Endodermal cell (in vitro differentiated cells): ENCODE results near the gene CATSPERB. TPM values are rescaled to one million over a fixed set of nuclear protein-coding genes. Genes with fewer than 3 reads are reported as not detected.

Source experiments
- DNase-seq: peaks from one replicate; pipeline ENCODE4 v3.0.0-alpha.2; 2017
- H3K27ac ChIP-seq: 2 replicates; pipeline ENCODE4 v1.5.1; 2013; ENCODE audit warnings: mild to moderate bottlenecking, low read depth, low read length, moderate library complexity
- H3K27me3 ChIP-seq: 2 replicates; pipeline ENCODE4 v1.6.1; 2013; ENCODE audit warnings: mild to moderate bottlenecking, low read length, moderate library complexity; ENCODE audit not compliant: insufficient read depth, control insufficient read depth, poor library complexity, severe bottlenecking
- H3K36me3 ChIP-seq: 2 replicates; pipeline ENCODE4 v1.7.0; 2013; ENCODE audit warnings: mild to moderate bottlenecking, low read length, moderate library complexity; ENCODE audit not compliant: control insufficient read depth, insufficient read depth
- H3K4me1 ChIP-seq: one replicate; pipeline ENCODE4 v1.7.0; 2013; ENCODE audit warnings: low read length; ENCODE audit not compliant: control insufficient read depth, insufficient read depth
- H3K4me3 ChIP-seq: 2 replicates; pipeline ENCODE4 v1.5.1; 2013; ENCODE audit warnings: mild to moderate bottlenecking, low read length, moderate library complexity
- H3K9ac ChIP-seq: 2 replicates; pipeline ENCODE4 v1.6.1; 2013; ENCODE audit warnings: mild to moderate bottlenecking, low read length, moderate library complexity; ENCODE audit not compliant: poor library complexity, severe bottlenecking; ENCODE audit errors: extremely low read depth
- H3K9me3 ChIP-seq: 2 replicates; pipeline ENCODE4 v1.6.1; 2013; ENCODE audit warnings: mild to moderate bottlenecking, low read length, moderate library complexity; ENCODE audit not compliant: control insufficient read depth
- H3K27ac Mint-ChIP-seq: 2 replicates; pipeline ENCODE4 v1.8.0; 2020; ENCODE audit warnings: mixed read lengths
- H3K27me3 Mint-ChIP-seq: 2 replicates; pipeline ENCODE4 v1.8.0; 2021; ENCODE audit warnings: mild to moderate bottlenecking, mixed read lengths; ENCODE audit not compliant: insufficient read depth
- H3K36me3 Mint-ChIP-seq: 2 replicates; pipeline ENCODE4 v1.8.0; 2020; ENCODE audit warnings: low read depth, mixed read lengths
- H3K4me1 Mint-ChIP-seq: 2 replicates; pipeline ENCODE4 v1.8.0; 2020; ENCODE audit warnings: mixed read lengths
- H3K4me3 Mint-ChIP-seq: 2 replicates; pipeline ENCODE4 v1.8.0; 2020; ENCODE audit warnings: mild to moderate bottlenecking, moderate library complexity, mixed read lengths
- H3K9me3 Mint-ChIP-seq: 2 replicates; pipeline ENCODE4 v1.8.0; 2020; ENCODE audit warnings: mild to moderate bottlenecking, mixed read lengths
- WGBS, 2 experiments: methylation state at CpG; one replicate each; pipeline versions ENCODE4 v1.1.5 to v1.1.7; 2013; ENCODE audit warnings: missing lambda C conversion rate in 2 of 2, mixed read lengths in 1 of 2; ENCODE audit not compliant: insufficient coverage in 1 of 2, insufficient read length in 1 of 2; 5-methylcytosine and 5-hydroxymethylcytosine counted together
- total RNA-seq, 2 donors: library from RNA; stranded (reverse); fragmentation: NEBNext Ultra II Directional in 1 of 2; extraction: Animal tissue kit (Norgen Biotek cat#: 25700) in 1 of 2; gene quantifications; 2 replicates in 1 of 2; 3 replicates in 1 of 2; pipeline ENCODE4 v1.2.1, GENCODE V29; 2021
- TF ChIP-seq, protein P1 (sequence below): fragments of 200-600 bp; sonication (generic); conservative IDR thresholded peaks from 2 replicates; pipeline ENCODE4 v1.5.0; 2021; ENCODE audit warnings: antibody characterized with exemption, mild to moderate bottlenecking

The CATSPERB gene
- total RNA-seq, 2 donors from 2014 or later, result 0.64 TPM; not detected in 1

DNA sequence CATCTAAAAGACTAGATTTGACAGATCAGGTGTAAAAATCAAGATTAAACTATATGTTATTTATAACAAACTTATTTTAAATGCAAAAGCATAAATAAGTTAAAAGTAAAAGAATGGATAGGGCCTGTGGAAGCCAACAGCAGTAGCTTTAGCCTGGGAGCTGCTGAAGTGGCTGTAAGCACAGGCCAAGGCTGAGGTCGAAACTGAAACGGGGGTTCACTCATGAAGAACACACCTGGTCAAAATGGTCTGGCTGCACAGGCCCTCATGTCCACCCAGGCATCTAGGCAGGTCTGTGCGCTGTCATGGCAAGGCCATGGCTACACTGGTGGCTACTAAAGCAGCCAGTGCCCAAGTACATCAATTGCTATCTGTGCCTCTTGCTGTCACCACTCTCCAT, 23.1 kb downstream of the CATSPERB start:
- Histone ChIP-seq H3K27ac (no peak overlapping the region), H3K9me3 (no peaks in the 10 kb centered on the region), H3K36me3 (no peaks in the 10 kb centered on the region), H3K4me1 (no peaks in the 10 kb centered on the region), H3K4me3 (no peak overlapping the region), H3K27me3 (no peaks in the 10 kb centered on the region), H3K9ac (no peak overlapping the region)
- no peaks in the 10 kb centered on the region for H3K4me1 Mint-ChIP-seq
- H3K36me3 Mint-ChIP-seq, result no peaks in the 10 kb centered on the region
- DNase-seq, result no peak
- peaks cover 7% of the 10 kb centered on the region for H3K9me3 Mint-ChIP-seq
- TF ChIP-seq, protein P1, sequence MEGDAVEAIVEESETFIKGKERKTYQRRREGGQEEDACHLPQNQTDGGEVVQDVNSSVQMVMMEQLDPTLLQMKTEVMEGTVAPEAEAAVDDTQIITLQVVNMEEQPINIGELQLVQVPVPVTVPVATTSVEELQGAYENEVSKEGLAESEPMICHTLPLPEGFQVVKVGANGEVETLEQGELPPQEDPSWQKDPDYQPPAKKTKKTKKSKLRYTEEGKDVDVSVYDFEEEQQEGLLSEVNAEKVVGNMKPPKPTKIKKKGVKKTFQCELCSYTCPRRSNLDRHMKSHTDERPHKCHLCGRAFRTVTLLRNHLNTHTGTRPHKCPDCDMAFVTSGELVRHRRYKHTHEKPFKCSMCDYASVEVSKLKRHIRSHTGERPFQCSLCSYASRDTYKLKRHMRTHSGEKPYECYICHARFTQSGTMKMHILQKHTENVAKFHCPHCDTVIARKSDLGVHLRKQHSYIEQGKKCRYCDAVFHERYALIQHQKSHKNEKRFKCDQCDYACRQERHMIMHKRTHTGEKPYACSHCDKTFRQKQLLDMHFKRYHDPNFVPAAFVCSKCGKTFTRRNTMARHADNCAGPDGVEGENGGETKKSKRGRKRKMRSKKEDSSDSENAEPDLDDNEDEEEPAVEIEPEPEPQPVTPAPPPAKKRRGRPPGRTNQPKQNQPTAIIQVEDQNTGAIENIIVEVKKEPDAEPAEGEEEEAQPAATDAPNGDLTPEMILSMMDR, result no peak
- H3K27me3 Mint-ChIP-seq, result no peaks in the 10 kb centered on the region
- H3K27ac Mint-ChIP-seq, result no peak overlapping the region
- WGBS, 2 experiments, result 90 to 91% methylated on average over 2 to 3 of the region's 3 CpGs
- H3K4me3 Mint-ChIP-seq, result no peak overlapping the region

DNA sequence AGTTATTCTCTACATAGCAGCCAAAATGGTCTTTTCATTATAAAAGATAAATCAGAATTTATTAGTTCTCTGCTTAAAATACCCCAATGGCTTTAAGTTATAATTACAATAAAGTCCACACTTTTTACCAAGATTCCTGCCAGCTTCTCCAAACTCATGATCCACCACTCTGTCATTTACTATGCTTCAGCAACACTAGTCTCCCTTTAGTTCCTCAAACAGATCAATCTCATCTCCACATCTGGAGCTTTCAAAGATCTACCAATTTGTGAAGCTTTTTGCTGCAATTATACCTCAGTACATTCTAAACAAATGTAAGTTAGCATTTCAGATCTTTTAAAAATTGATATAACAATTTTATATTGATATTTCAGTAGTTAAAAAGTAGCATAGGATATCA, 24.9 kb downstream of the CATSPERB start:
- H3K27me3 Mint-ChIP-seq, result no peaks in the 10 kb centered on the region
- H3K9me3 Mint-ChIP-seq, result peaks cover 7% of the 10 kb centered on the region
- H3K36me3 Mint-ChIP-seq, result no peaks in the 10 kb centered on the region
- Histone ChIP-seq H3K4me1 (no peaks in the 10 kb centered on the region), H3K9ac (no peak overlapping the region), H3K36me3 (no peaks in the 10 kb centered on the region), H3K27ac (no peak overlapping the region), H3K4me3 (no peak overlapping the region), H3K9me3 (no peaks in the 10 kb centered on the region), H3K27me3 (no peaks in the 10 kb centered on the region)
- no peaks in the 10 kb centered on the region for H3K4me1 Mint-ChIP-seq
- no peak overlapping the region for H3K27ac Mint-ChIP-seq
- no peak for DNase-seq
- H3K4me3 Mint-ChIP-seq, result no peak overlapping the region
- TF ChIP-seq, protein P1, result no peak

DNA sequence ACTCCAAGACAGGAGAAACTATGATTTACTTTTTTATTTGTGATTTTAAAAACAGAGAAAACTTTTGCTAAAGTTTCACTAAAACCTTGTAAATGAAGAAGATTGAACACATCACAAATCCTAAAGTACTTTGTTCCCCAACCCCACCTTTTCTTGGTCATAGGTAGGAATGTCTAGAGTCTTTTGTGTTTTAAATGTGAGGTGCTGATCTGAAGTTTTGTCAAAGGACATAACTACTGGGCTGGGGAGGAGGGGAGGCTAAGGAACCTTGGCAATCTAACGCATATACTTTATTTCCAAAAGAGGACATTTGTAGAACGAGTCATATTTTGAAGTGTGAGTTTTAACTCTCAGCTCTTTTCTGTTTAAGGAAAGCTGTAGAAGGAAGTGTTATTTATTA, 37.2 kb downstream of the CATSPERB start:
- peaks cover 15% of the 10 kb centered on the region for H3K9me3 Mint-ChIP-seq
- H3K27me3 Mint-ChIP-seq, result no peaks in the 10 kb centered on the region
- H3K4me1 ChIP-seq, result no peaks in the 10 kb centered on the region
- no peaks in the 10 kb centered on the region for H3K4me1 Mint-ChIP-seq
- H3K36me3 ChIP-seq, result no peaks in the 10 kb centered on the region
- no peak overlapping the region for H3K27ac Mint-ChIP-seq
- no peak overlapping the region for H3K9ac ChIP-seq
- H3K27ac ChIP-seq, result no peak overlapping the region
- H3K4me3 Mint-ChIP-seq, result no peak overlapping the region
- H3K4me3 ChIP-seq, result no peak overlapping the region
- no peak for DNase-seq
- H3K36me3 Mint-ChIP-seq, result no peaks in the 10 kb centered on the region
- H3K27me3 ChIP-seq, result no peaks in the 10 kb centered on the region
- TF ChIP-seq, protein P1, result no peak
- WGBS, 2 experiments, result 73 to 87% methylated on average over 2 of the region's 2 CpGs
- no peaks in the 10 kb centered on the region for H3K9me3 ChIP-seq
